GM06990 (cell line): ENCODE results near the gene KRT86.
"Not testable (repeated sequence)": the region's sequence is repeated elsewhere in the genome, so short reads cannot be mapped to it uniquely, and the experiment has no call there.

Source experiments
- DNase-seq: peaks from one replicate; pipeline ENCODE4 v3.0.0-alpha.2; 2011; ENCODE audit not compliant: insufficient read length; ENCODE audit errors: extremely low read depth
- H3K27me3 ChIP-seq: replicated peaks from 2 replicates; pipeline ENCODE4 v1.6.0; 2011; ENCODE audit warnings: low read length; ENCODE audit not compliant: control insufficient read depth, insufficient read depth
- H3K36me3 ChIP-seq: 2 replicates; pipeline ENCODE4 v1.5.1; 2011; ENCODE audit warnings: low read length; ENCODE audit not compliant: control insufficient read depth, insufficient read depth
- H3K4me3 ChIP-seq: replicated peaks from 2 replicates; pipeline ENCODE4 v1.5.1; 2011; ENCODE audit warnings: low read depth, mild to moderate bottlenecking, control low read depth, low read length
- TF ChIP-seq, protein P1 (sequence below): IDR thresholded peaks from 2 replicates; pipeline ENCODE4 v1.5.1; 2011; ENCODE audit warnings: low read length, control low read depth, mild to moderate bottlenecking, inconsistent platforms; ENCODE audit not compliant: insufficient read depth, poor library complexity, severe bottlenecking

Gene KRT86

DNA sequence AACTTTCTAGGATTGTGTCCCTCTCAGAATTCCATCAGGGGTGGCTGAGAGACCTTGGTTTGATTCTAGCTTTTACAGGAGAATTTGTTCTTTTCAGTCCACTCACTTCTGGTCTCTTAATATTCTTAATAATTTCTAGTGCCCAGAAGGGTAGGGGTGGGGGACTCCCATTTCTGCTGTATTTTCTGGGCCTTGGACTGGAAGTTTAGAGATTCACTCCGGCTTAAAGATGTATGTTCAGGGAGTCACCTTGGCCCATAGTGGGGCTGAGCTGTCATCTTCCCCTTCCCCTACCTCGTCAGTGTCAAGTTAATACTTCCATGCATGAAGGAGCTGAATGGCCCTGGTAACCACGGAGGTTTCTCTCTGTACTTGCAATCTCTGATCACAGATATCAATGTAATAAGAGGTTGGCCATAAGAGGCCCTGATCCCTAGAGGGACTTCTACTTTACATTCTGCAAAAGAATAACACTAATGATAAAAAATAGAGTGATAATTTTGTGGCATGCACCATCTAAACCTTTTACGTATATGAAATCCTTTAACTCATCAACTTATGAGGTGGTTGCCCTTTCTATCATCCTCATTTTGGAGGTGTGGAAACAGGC lies 10.2 kb downstream of the KRT86 start:
- H3K4me3 ChIP-seq, result no peak overlapping the region
- DNase-seq, result no peak
- no peaks in the 10 kb centered on the region; the same call in 1 of the 2 replicates for H3K27me3 ChIP-seq
- H3K36me3 ChIP-seq, result no peaks in the 10 kb centered on the region
- TF ChIP-seq, protein P1, sequence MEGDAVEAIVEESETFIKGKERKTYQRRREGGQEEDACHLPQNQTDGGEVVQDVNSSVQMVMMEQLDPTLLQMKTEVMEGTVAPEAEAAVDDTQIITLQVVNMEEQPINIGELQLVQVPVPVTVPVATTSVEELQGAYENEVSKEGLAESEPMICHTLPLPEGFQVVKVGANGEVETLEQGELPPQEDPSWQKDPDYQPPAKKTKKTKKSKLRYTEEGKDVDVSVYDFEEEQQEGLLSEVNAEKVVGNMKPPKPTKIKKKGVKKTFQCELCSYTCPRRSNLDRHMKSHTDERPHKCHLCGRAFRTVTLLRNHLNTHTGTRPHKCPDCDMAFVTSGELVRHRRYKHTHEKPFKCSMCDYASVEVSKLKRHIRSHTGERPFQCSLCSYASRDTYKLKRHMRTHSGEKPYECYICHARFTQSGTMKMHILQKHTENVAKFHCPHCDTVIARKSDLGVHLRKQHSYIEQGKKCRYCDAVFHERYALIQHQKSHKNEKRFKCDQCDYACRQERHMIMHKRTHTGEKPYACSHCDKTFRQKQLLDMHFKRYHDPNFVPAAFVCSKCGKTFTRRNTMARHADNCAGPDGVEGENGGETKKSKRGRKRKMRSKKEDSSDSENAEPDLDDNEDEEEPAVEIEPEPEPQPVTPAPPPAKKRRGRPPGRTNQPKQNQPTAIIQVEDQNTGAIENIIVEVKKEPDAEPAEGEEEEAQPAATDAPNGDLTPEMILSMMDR, result no peak

DNA sequence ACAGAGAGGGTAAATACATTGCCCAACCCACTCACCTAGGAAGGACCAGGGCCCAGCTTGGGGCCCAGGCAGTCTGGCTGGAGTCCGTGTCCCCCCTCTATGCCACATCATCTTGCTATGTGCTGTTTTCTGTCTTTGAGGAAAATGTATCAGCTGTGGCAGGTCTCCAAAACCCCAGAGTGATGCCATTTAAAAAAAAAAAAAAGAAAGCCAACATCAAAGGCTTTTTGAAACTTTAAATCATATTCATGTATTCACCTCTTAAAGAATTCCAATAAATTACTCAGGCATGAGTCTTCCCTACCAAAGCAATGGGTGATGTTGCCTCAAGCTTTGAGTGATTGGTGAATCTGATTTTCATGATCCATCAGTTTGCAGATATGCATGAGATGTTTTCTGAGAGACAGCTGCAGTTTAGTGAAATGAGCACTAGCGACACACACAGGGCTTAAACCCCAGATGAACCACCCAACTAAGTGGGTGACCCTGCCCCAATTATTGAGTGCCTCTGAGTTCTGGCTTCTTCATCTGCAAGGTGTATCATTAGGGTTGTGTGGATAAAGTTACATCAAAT lies 10.8 kb downstream of the KRT86 start:
- TF ChIP-seq, protein P1, result no peak
- DNase-seq, result no peak

DNA sequence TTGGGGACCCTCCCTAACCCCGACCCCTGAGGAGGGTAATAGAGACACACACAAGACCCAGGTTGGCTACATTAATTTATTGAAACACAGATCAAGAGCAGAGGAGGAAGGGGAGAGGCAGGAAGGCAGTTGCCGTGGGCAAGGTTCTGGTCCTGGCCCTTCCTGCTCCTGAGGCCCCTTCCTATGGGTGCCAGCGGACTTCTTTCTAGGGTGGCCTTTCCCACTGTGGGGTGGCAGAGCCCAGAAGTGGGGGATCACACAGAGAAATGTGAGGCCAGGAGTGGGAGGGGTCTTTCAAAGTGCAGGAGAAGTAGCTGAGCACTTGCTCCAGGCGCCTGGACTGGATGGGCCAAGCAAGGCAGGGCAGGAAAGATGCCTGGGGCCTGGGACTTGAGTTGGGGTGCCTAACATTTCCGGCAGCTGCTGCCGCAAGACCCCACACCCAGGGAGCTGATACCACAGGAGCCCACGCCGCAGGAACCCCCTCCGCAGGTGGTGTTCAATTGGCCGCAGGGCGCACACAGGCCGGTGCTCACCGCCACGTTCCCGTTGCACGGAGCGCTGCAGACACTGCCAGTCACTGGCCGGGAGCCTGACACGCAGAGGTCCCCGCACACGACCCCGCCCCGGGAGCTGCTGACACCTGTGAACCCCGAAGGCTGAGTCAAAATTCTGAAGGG lies 11.5 kb downstream of the KRT86 start:
- no peaks in the 10 kb centered on the region for H3K36me3 ChIP-seq
- DNase-seq, result no peak
- H3K4me3 ChIP-seq, result no peak overlapping the region
- no peaks in the 10 kb centered on the region; the same call in 1 of the 2 replicates for H3K27me3 ChIP-seq
- TF ChIP-seq, protein P1, result no peak

More for the DNA sequence above, 10.8 kb downstream of the KRT86 start:
- Histone ChIP-seq H3K36me3 (no peaks in the 10 kb centered on the region), H3K4me3 (no peak overlapping the region), H3K27me3 (no peaks in the 10 kb centered on the region; the same call in 1 of the 2 replicates)

DNA sequence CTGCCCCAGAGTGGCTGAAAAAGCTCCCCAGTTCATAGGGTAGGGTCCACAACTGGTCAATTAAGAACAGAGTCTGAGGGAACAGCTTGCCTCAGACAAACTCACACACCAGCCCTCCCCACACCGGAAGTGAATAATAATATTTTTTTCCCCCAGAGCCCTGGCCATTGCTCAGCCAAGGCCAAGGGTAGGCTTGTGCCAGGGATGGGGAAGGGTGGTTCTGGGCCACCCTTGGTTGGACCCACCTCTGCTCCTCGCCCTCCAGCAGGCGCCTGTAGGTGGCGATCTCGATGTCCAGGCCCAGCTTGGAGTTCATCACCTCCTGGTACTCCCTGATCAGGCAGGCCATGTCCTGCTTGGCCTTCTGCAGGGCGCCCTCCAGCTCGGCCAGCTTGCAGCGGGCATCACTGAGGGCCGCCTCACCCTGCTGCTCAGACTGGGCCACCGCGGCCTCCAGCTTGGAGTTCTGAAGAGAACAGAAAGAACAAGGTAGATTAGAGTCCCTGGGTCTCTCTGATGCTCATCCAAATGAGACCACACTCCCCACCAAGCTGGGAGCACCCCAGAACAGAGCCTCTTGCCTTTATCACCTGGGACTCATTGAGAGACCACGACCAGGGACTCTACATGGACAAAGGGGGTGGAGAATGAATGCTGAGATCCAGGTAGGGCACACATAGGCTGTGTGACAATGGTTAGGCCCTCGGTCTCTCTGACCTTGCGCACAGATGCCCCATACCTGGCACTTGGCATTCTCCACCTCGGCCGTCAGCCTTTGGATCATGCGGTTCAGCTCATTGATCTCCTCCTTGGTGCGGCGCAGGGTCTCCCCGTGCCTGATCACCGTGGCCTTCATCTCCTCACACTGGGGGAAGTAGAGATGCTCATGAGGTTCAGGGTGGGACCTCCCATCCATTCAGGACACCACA lies 12.7 kb downstream of the KRT86 start:
- DNase-seq, H3K27me3 ChIP-seq, H3K36me3 ChIP-seq, H3K4me3 ChIP-seq: not testable (repeated sequence)
- TF ChIP-seq, protein P1, result peak; percentile 33

DNA sequence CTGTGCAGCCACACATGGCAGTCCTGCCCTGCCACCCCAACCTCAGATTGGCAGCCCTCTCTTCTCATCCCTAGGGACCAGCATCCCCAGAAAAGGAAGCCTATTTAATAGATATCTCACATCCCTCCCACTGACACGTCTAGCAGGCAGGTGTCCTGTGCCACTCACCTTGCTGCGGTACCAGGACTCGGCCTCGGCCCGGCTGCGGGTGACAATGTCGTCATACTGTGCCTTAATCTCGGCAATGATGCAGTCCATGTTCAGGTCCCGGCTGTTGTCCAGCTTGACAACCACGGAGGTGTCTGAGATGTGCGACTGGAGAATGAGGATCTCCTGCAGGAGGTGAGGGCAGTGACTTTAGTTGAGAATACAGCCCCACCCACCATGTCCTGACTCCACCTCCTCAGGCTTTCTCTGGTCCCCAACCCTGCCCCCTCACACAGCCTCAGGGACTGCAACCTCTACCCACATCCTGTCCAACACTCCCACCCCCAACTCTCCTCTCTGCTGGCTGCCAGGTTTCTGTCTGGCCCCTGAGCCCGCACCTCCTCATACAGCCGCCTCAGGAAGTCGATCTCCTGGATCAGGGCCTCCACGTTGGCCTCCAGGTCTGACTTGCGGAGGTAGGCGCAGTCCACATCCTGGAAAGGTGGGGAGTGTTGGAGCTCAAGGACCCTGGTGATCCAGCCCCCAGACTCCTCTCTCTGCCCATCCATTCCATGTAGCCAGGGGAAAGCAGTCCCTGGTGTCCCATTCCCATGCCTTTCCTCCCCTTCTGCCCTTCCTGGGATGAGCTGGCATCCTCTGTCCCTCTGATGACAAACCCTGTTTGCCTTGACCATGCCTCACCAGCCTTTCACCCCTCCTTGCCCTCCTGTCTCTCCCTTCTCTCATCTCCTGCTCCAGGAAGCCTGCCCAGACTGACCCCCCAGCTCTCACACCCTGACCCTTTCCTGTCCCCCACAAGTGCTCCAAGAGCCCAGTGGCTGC lies 13.7 kb downstream of the KRT86 start:
- H3K36me3 ChIP-seq, H3K4me3 ChIP-seq, H3K27me3 ChIP-seq: not testable (repeated sequence)
- peak; percentile 38 for DNase-seq

DNA sequence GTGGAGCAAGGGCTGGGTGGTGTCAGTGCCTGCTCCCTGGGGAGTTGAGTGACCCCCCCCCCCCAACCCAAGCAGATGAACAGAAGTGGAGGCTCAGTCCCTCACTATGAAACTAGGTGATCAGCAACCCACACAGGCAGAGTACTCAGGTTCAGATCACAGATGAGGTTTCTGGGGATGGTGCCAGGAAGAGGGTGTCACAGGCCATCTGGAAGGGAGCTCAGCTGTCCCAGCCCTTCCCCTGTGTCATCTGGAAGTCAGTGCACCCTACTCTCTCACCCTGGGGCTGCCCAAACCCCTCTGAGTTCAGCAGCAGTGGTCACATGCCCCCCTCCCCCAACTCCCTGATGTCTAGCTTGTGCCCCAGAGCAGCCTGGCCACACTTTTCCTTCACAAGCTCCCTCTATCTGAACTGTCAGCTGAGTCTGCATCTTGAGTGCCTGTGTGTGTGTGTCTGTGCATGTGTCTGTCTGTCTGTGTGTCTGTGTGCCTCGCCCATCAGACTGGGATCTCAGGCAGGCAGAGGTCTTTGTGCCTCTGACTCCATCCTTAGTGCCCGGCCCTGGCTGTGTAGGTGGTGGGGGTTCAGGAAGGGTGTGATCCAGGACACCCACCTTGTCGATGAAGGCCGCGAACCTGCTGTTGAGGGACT lies 16.2 kb downstream of the KRT86 start:
- H3K36me3 ChIP-seq, H3K27me3 ChIP-seq, DNase-seq, H3K4me3 ChIP-seq: not testable (repeated sequence)
